ENCODE results near the gene ADA.

The ADA gene

DNA sequence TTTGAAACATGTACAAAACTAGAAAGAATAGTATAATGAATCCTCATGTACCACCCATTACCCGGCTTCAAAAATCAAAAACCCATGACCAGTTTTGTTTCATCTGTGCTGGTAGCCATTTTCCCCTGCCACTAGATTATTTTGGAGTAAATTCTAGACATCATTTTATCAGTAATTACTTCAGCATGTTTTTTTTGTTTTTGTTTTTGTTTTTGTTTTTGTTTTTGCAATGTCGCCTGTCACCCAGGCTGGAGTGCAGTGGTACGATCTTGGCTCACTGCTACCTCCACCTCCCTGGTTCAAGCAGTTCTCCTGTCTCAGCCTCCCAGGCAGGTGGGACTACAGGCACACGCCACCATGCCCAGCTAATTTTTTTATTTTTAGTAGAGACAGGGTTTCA is 77.1 kb downstream of the ADA start:
- no peak for DNase-seq

GRCh38 chr20:44573501-44573869 is 78.0 kb downstream of the ADA start:
- no peak for DNase-seq

DNA sequence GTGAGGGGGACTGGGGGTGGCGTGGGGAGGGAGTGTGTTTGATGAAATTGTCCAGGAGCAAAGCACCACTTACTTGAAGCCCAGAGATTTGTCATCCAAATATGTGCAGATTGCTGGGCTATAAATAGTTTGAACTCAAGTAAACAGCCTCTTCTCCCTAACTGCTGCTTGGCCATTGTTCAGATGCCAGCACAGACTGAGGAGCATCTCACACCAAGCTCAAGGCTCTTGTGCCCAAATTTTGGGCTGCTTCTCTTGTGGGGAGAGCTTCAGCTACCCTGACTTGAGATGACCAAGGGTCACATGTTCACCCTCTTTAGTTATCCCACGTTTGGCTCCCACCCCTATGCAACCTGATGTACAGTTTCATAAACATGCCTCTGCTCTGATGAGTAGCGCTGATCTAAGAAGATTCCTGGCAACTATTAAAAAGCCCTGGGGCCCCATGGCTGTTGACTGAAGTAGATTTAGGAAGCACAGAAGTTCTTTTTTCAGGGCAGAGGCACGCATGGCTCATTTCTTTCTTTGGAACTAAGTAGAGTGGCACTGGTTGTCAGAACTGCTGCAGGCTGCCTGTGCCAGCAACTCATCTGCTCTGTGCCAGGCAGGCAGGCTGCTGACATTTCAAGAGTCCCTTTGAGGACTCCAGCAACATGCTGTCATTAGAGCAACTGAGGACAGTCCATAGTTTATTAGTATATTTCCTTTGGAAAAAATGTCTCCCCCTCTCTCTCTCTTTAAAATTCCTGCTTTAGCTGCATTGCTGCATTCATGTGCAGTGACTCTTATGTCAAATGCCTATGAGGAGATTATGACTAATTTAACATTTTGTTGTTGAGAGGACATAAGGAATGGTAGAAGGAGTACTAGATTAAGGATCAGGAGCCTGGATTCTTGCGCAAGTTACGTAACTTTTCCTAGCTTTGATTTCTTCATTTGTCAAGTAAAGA is 78.7 kb downstream of the ADA start:
- DNase-seq, result no peak

DNA sequence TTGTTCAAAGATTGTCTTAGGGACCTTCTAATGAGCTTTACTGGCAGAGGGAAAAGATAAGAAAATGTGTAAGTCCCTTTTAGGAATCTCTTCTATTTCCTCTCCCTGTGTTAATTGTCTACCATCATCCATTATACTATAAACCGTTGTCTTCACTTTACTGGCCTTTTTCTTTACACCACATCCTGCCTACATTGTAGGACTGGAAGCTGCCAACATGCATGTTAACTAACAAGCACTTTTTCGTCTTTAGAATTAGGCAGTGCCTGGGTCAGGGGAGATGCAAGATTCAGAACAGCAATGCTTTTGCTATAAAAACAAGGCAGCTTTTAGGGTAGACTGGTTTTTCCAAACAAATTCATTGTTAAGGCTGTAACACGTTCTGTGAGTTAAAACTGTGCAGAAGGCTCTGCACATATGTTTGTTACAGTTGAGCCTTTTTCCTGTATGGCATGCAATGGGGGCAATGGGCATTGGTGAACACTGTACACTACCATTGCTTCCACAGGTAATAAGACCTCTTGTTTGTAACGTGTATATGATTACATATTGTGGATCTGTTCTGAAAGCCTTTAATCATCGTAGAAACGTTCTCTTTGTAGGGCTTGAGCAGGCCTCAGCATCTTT is 80.0 kb downstream of the ADA start:
- DNase-seq, result no peak

- DNase-seq, result no peak
Measured at GRCh38 chr20:44570367-44570766, 81.1 kb downstream of the ADA start.
